SK-N-SH (cell line): ENCODE data around the gene GOLGB1. TPM values are rescaled to one million over a fixed set of nuclear protein-coding genes. Genes with fewer than 3 reads are reported as not detected.

Source experiments
- CTCF ChIA-PET: fragments of 300-600, 350-600 bp; formaldehyde crosslinking; extraction: SDS; loops from one replicate; lab custom pipeline; 2021; lab: Yijun Ruan, JAX
- POLR2A ChIA-PET: fragments of 350-600 bp; sonication (Branson Sonifier 250); formaldehyde crosslinking; extraction: SDS; loops from one replicate; lab custom pipeline; 2020; ENCODE audit warnings: antibody characterized with exemption, inconsistent platforms; lab: Yijun Ruan, JAX
- DNase-seq: peaks from one replicate; pipeline ENCODE4 v3.0.0; 2012
- H2AFZ ChIP-seq: fragments of 200-600 bp; sonication (generic); 2 replicates; pipeline ENCODE4 v1.8.1; 2016; ENCODE audit warnings: antibody characterized with exemption, mild to moderate bottlenecking, low read depth
- H3F3A ChIP-seq: fragments of 200-600 bp; sonication (generic); replicated peaks from 2 replicates; pipeline ENCODE3; 2016; ENCODE audit warnings: antibody characterized with exemption, mild to moderate bottlenecking; ENCODE audit not compliant: insufficient read depth
- H3K27ac ChIP-seq, 2 experiments: fragments of 200-500 bp in 1 of 2; fragments of 200-600 bp in 1 of 2; sonication (Bioruptor generic) in 1 of 2; sonication (generic), shearing (Covaris generic) in 1 of 2; 2 replicates each; pipeline versions ENCODE4 v1.5.1 to v1.6.1; 2014 to 2016; ENCODE audit warnings: low read depth in 2 of 2, inconsistent platforms in 1 of 2, low read length in 1 of 2, mild to moderate bottlenecking in 1 of 2, mixed read lengths in 1 of 2
- H3K27me3 ChIP-seq: fragments of 200-600 bp; sonication (generic), shearing (Covaris generic); 2 replicates; pipeline ENCODE4 v1.6.1; 2016; ENCODE audit warnings: mixed run types; ENCODE audit not compliant: insufficient read depth
- H3K36me3 ChIP-seq, 2 experiments: fragments of 200-500 bp in 1 of 2; fragments of 200-600 bp in 1 of 2; sonication (Bioruptor generic) in 1 of 2; sonication (generic) in 1 of 2; replicated peaks in 1 of 2; 2 replicates each; pipeline versions ENCODE3 to v1.5.1; 2014 to 2016; ENCODE audit warnings: low read length in 1 of 2, mild to moderate bottlenecking in 1 of 2; ENCODE audit not compliant: insufficient read depth in 2 of 2, control insufficient read depth in 1 of 2
- H3K4me1 ChIP-seq, 2 experiments: fragments of 200-500 bp in 1 of 2; fragments of 200-600 bp in 1 of 2; sonication (Bioruptor generic) in 1 of 2; sonication (generic), shearing (Covaris generic) in 1 of 2; 2 replicates each; pipeline versions ENCODE4 v1.5.1 to v1.6.1; 2014 to 2016; ENCODE audit warnings: low read depth in 1 of 2, low read length in 1 of 2, mixed run types in 1 of 2; ENCODE audit not compliant: insufficient read depth in 2 of 2, control insufficient read depth in 1 of 2
- H3K4me2 ChIP-seq: fragments of 200-600 bp; sonication (generic), shearing (Covaris generic); 2 replicates; pipeline ENCODE4 v1.6.1; 2017; ENCODE audit warnings: mixed run types
- H3K4me3 ChIP-seq, 2 experiments: fragments of 200-500 bp in 1 of 2; fragments of 200-600 bp in 1 of 2; sonication (Bioruptor generic) in 1 of 2; sonication (generic), shearing (Covaris generic) in 1 of 2; 2 replicates each; pipeline versions ENCODE4 v1.5.1 to v1.8.1; 2014 to 2016; ENCODE audit warnings: low read depth in 2 of 2, inconsistent platforms in 1 of 2, low read length in 1 of 2, mild to moderate bottlenecking in 1 of 2, mixed read lengths in 1 of 2, moderate library complexity in 1 of 2
- H3K79me2 ChIP-seq: fragments of 200-600 bp; sonication (generic); 2 replicates; pipeline ENCODE4 v1.8.1; 2017; ENCODE audit warnings: mild to moderate bottlenecking; ENCODE audit not compliant: insufficient read depth
- H3K9ac ChIP-seq: fragments of 200-600 bp; sonication (generic); 2 replicates; pipeline ENCODE4 v1.6.1; 2017; ENCODE audit warnings: mixed run types
- H3K9me2 ChIP-seq: fragments of 200-600 bp; sonication (generic); 2 replicates; pipeline ENCODE4 v1.6.1; 2017; ENCODE audit warnings: mixed run types
- H3K9me3 ChIP-seq: fragments of 200-600 bp; sonication (generic); 2 replicates; pipeline ENCODE4 v1.6.1; 2017; ENCODE audit warnings: mixed run types, mild to moderate bottlenecking, moderate library complexity
- H4K20me1 ChIP-seq: fragments of 200-600 bp; sonication (generic); 2 replicates; pipeline ENCODE4 v1.6.1; 2017; ENCODE audit warnings: mild to moderate bottlenecking, mixed run types; ENCODE audit not compliant: insufficient read depth
- FOXJ3 ChIP-seq: sonication (generic); formaldehyde crosslinking; IDR thresholded peaks from 2 replicates; pipeline ENCODE4 v1.5.1; 2020; ENCODE audit warnings: mild to moderate bottlenecking, missing genetic modification reagents
- GATA2 ChIP-seq: sonication (generic); formaldehyde crosslinking; IDR thresholded peaks from 2 replicates; pipeline ENCODE4 v1.5.0; 2020; ENCODE audit warnings: mild to moderate bottlenecking, missing genetic modification reagents
- NRF1 ChIP-seq: IDR thresholded peaks from 2 replicates; pipeline ENCODE4 v1.6.1; 2012; ENCODE audit warnings: low read depth, mild to moderate bottlenecking, low read length
- RFX5 ChIP-seq: IDR thresholded peaks from 2 replicates; pipeline ENCODE4 v1.6.1; 2012; ENCODE audit warnings: mild to moderate bottlenecking, improper control_type of control experiment, low read length
- TAF1 ChIP-seq: IDR thresholded peaks from 2 replicates; pipeline ENCODE4 v1.6.1; 2012; ENCODE audit warnings: low read depth, mild to moderate bottlenecking, low read length, moderate library complexity, borderline replicate concordance
- TCF12 ChIP-seq: IDR thresholded peaks from 2 replicates; pipeline ENCODE4 v1.4.0; 2012
- TEAD4 ChIP-seq: IDR thresholded peaks from 2 replicates; pipeline ENCODE4 v1.4.0; 2012; ENCODE audit warnings: mild to moderate bottlenecking, borderline replicate concordance; ENCODE audit not compliant: insufficient read depth
- WGBS: methylation state at CpG from one replicate; pipeline ENCODE4 v1.1.6; 2017; ENCODE audit warnings: low lambda C conversion rate; 5-methylcytosine and 5-hydroxymethylcytosine counted together
- polyA plus RNA-seq, 3 experiments: library from polyadenylated mRNA; depleted of rRNA; stranded (reverse); fragments of >200 nt; gene quantifications; 2 replicates each; pipeline ENCODE4 v1.2.3, GENCODE V29; 2012
- TF ChIP-seq, protein P1 (sequence below): IDR thresholded peaks from 2 replicates; pipeline ENCODE4 v1.4.0; 2012; ENCODE audit warnings: low read depth
- TF ChIP-seq, protein P2 (sequence below): IDR thresholded peaks from 2 replicates; pipeline ENCODE4; 2012
- TF ChIP-seq, protein P3 (sequence below): fragments of 150-350 bp; IDR thresholded peaks from 2 replicates; pipeline ENCODE4 v1.6.1; 2016; ENCODE audit warnings: mild to moderate bottlenecking, low read depth, low read length
- TF ChIP-seq, protein P4 (sequence below): fragments of 200-600 bp; sonication (generic); IDR thresholded peaks from 2 replicates; pipeline ENCODE4 v1.6.1; 2017; ENCODE audit warnings: antibody characterized with exemption, mild to moderate bottlenecking, moderate library complexity
- TF ChIP-seq, protein P5 (sequence below): IDR thresholded peaks from 2 replicates; pipeline ENCODE4 v1.4.0; 2012; ENCODE audit warnings: low read depth, borderline replicate concordance
- TF ChIP-seq, protein P6 (sequence below): IDR thresholded peaks from 2 replicates; pipeline ENCODE4 v1.6.1; 2012; ENCODE audit warnings: mild to moderate bottlenecking, low read depth, low read length, moderate library complexity
- TF ChIP-seq, protein P7 (sequence below): IDR thresholded peaks from 2 replicates; pipeline ENCODE4 v1.4.0; 2012; ENCODE audit warnings: low read depth, borderline replicate concordance

GOLGB1 gene
- polyA plus RNA-seq, 1 of the 3 experiments (the other 2 are of a cell fraction): 10.3 TPM

DNA sequence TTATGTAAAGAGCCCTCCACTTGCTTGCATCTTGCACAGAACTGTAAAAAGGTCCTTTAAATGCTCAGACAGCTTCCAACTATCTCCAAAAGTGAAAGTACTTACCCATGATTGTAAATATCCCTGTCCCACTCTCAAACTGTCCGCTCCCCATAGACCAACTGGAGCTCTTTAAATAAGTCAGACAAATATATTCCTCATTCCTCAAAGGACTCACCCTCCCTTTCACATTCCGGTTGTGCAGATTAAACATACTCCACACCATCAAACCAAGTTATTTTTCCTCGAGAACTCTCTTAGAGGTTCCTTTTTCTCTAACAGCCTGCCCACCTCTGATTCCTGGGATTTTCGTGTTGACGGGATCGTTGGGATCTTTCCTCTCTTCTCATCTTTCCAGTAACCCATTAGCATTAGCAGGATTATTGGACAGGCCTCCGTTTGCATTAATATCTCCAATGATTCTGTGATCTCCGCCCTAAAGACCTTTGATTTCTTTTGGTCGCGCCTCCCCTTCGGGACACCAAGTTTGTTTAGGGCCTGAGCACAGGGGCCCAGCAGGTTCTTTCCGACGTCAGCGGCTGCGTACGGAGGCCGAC is 763 bp downstream of the GOLGB1 start:
- Histone ChIP-seq H3K4me3 (peak overlapping the region; percentile 92 to 95), H3K9ac (peak overlapping the region; percentile 95), H3K27ac (peak overlapping the region; percentile 88 to 92), H3K9me2 (no peaks in the 10 kb centered on the region), H3K4me2 (peak overlapping the region; percentile 84), H3K27me3 (no peaks in the 10 kb centered on the region), H2AFZ (peak overlapping the region; percentile 50), H3K9me3 (no peaks in the 10 kb centered on the region), H4K20me1 (peaks cover 25% of the 10 kb centered on the region), H3K79me2 (peaks cover 61% of the 10 kb centered on the region), H3K36me3 (peaks cover 6 to 7% of the 10 kb centered on the region in 2 experiments), H3F3A (peaks cover 4% of the 10 kb centered on the region), H3K4me1 (peaks cover 14 to 15% of the 10 kb centered on the region in 2 experiments; a peak in 3 of 4 replicates)
- ChIA-PET CTCF (interaction anchor here (0.6 kb wide), 1 partner anchor 952 kb away, joined by 3 read pairs; no protein-coding TSS in a partner anchor), POLR2A (interaction anchor here (0.6 kb wide), 2 partner anchors 207 to 1013 kb away, joined by 3 to 4 read pairs; no protein-coding TSS in a partner anchor)
- 1% methylated on average over 17 of the region's 17 CpGs for WGBS
- DNase-seq: no peak
- TF ChIP-seq, protein P1, sequence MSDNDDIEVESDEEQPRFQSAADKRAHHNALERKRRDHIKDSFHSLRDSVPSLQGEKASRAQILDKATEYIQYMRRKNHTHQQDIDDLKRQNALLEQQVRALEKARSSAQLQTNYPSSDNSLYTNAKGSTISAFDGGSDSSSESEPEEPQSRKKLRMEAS: peak; percentile 19; the same call in 1 of the 2 replicates
- TF ChIP-seq, protein P2, sequence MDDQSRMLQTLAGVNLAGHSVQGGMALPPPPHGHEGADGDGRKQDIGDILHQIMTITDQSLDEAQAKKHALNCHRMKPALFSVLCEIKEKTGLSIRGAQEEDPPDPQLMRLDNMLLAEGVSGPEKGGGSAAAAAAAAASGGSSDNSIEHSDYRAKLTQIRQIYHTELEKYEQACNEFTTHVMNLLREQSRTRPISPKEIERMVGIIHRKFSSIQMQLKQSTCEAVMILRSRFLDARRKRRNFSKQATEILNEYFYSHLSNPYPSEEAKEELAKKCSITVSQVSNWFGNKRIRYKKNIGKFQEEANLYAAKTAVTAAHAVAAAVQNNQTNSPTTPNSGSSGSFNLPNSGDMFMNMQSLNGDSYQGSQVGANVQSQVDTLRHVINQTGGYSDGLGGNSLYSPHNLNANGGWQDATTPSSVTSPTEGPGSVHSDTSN: no peak

DNA sequence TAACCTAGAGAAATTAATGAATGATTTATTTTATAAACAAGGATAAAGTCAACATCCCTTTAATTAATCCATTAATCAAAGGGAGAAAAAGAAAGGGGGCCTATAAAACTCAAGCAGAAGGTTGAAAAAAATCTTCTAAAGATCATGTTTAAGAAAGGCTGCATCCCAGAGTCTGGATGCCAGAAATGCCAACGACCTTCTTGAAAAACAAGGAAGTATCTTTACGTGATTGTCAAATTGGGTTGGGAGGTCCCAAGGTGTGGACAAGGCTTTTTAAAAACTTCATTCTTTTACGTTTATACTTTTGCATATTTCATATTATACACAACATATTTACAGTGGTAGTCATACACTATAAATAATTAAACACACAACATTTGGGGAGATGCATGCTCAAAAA is 1.6 kb downstream of the GOLGB1 start:
- no peaks in the 10 kb centered on the region for H3K9me3 ChIP-seq
- ChIA-PET CTCF (no interaction called here), POLR2A (interaction anchor here (0.6 kb wide), 2 partner anchors 208 to 1013 kb away, joined by 3 to 4 read pairs; no protein-coding TSS in a partner anchor)
- peaks cover 27% of the 10 kb centered on the region for H4K20me1 ChIP-seq
- H3K4me1 ChIP-seq: peaks cover 14 to 15% of the 10 kb centered on the region in 2 experiments; a peak in 3 of 4 replicates
- H3F3A ChIP-seq: peaks cover 4% of the 10 kb centered on the region
- no peak for DNase-seq
- WGBS: 48% methylated on average over 3 of the region's 3 CpGs
- H3K9ac ChIP-seq: peak overlapping the region; percentile 95
- H3K9me2 ChIP-seq: no peaks in the 10 kb centered on the region
- peak overlapping the region; percentile 92 to 95; a peak in 3 of 4 replicates for H3K4me3 ChIP-seq
- peaks cover 7 to 14% of the 10 kb centered on the region in 2 experiments for H3K36me3 ChIP-seq
- H2AFZ ChIP-seq: no peak overlapping the region
- H3K4me2 ChIP-seq: peak overlapping the region; percentile 84
- TF ChIP-seq, protein P3, sequence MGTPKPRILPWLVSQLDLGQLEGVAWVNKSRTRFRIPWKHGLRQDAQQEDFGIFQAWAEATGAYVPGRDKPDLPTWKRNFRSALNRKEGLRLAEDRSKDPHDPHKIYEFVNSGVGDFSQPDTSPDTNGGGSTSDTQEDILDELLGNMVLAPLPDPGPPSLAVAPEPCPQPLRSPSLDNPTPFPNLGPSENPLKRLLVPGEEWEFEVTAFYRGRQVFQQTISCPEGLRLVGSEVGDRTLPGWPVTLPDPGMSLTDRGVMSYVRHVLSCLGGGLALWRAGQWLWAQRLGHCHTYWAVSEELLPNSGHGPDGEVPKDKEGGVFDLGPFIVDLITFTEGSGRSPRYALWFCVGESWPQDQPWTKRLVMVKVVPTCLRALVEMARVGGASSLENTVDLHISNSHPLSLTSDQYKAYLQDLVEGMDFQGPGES: no peak
- TF ChIP-seq, protein P4, sequence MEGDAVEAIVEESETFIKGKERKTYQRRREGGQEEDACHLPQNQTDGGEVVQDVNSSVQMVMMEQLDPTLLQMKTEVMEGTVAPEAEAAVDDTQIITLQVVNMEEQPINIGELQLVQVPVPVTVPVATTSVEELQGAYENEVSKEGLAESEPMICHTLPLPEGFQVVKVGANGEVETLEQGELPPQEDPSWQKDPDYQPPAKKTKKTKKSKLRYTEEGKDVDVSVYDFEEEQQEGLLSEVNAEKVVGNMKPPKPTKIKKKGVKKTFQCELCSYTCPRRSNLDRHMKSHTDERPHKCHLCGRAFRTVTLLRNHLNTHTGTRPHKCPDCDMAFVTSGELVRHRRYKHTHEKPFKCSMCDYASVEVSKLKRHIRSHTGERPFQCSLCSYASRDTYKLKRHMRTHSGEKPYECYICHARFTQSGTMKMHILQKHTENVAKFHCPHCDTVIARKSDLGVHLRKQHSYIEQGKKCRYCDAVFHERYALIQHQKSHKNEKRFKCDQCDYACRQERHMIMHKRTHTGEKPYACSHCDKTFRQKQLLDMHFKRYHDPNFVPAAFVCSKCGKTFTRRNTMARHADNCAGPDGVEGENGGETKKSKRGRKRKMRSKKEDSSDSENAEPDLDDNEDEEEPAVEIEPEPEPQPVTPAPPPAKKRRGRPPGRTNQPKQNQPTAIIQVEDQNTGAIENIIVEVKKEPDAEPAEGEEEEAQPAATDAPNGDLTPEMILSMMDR: no peak
- TF ChIP-seq RFX5 (no peak), TAF1 (no peak), TCF12 (no peak), GATA2 (no peak), FOXJ3 (CRISPR knock-in tag) (no peak), NRF1 (no peak), TEAD4 (no peak)
- TF ChIP-seq, protein P5, sequence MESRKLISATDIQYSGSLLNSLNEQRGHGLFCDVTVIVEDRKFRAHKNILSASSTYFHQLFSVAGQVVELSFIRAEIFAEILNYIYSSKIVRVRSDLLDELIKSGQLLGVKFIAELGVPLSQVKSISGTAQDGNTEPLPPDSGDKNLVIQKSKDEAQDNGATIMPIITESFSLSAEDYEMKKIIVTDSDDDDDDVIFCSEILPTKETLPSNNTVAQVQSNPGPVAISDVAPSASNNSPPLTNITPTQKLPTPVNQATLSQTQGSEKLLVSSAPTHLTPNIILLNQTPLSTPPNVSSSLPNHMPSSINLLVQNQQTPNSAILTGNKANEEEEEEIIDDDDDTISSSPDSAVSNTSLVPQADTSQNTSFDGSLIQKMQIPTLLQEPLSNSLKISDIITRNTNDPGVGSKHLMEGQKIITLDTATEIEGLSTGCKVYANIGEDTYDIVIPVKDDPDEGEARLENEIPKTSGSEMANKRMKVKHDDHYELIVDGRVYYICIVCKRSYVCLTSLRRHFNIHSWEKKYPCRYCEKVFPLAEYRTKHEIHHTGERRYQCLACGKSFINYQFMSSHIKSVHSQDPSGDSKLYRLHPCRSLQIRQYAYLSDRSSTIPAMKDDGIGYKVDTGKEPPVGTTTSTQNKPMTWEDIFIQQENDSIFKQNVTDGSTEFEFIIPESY: no peak
- TF ChIP-seq, protein P6, sequence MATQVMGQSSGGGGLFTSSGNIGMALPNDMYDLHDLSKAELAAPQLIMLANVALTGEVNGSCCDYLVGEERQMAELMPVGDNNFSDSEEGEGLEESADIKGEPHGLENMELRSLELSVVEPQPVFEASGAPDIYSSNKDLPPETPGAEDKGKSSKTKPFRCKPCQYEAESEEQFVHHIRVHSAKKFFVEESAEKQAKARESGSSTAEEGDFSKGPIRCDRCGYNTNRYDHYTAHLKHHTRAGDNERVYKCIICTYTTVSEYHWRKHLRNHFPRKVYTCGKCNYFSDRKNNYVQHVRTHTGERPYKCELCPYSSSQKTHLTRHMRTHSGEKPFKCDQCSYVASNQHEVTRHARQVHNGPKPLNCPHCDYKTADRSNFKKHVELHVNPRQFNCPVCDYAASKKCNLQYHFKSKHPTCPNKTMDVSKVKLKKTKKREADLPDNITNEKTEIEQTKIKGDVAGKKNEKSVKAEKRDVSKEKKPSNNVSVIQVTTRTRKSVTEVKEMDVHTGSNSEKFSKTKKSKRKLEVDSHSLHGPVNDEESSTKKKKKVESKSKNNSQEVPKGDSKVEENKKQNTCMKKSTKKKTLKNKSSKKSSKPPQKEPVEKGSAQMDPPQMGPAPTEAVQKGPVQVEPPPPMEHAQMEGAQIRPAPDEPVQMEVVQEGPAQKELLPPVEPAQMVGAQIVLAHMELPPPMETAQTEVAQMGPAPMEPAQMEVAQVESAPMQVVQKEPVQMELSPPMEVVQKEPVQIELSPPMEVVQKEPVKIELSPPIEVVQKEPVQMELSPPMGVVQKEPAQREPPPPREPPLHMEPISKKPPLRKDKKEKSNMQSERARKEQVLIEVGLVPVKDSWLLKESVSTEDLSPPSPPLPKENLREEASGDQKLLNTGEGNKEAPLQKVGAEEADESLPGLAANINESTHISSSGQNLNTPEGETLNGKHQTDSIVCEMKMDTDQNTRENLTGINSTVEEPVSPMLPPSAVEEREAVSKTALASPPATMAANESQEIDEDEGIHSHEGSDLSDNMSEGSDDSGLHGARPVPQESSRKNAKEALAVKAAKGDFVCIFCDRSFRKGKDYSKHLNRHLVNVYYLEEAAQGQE: no peak
- TF ChIP-seq, protein P7, sequence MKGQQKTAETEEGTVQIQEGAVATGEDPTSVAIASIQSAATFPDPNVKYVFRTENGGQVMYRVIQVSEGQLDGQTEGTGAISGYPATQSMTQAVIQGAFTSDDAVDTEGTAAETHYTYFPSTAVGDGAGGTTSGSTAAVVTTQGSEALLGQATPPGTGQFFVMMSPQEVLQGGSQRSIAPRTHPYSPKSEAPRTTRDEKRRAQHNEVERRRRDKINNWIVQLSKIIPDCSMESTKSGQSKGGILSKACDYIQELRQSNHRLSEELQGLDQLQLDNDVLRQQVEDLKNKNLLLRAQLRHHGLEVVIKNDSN: no peak
- no peaks in the 10 kb centered on the region for H3K27me3 ChIP-seq
- peaks cover 69% of the 10 kb centered on the region for H3K79me2 ChIP-seq
- peak overlapping the region in 1 of 2 experiments; percentile 92; a peak in 1 of 4 replicates for H3K27ac ChIP-seq
